Caco-2 (cell line): ENCODE data around the gene MYH7. TPM values are rescaled to one million over a fixed set of nuclear protein-coding genes. Genes with fewer than 3 reads are reported as not detected.
"Not testable (repeated sequence)": the region's sequence is repeated elsewhere in the genome, so short reads cannot be mapped to it uniquely, and the experiment has no call there.

Experiments
- BruUV-seq: library from RNA; stranded (reverse); fragments of 400-500 nt; replicated peaks from 2 replicates; lab custom pipeline; 2021; lab: Mats Ljungman, UMichigan
- CTCF ChIA-PET: fragments of 300-600 bp; sonication (Branson Sonifier 250); formaldehyde crosslinking; loops from one replicate; lab custom pipeline; 2022; ENCODE audit warnings: antibody characterized with exemption; lab: Charles Lee
- POLR2A ChIA-PET: fragments of 300-600 bp; sonication (Branson Sonifier 250); formaldehyde crosslinking; loops from one replicate; lab custom pipeline; 2022; ENCODE audit warnings: antibody characterized with exemption; lab: Charles Lee
- DNase-seq, 2 experiments: peaks; one replicate each; pipeline versions ENCODE4 v3.0.0 to v3.0.0-alpha.2; 2020 to 2022
- H3K27me3 ChIP-seq: replicated peaks from 2 replicates; pipeline ENCODE4 v1.6.0; 2011; ENCODE audit warnings: low read length; ENCODE audit not compliant: control insufficient read depth, insufficient read depth
- H3K36me3 ChIP-seq: 2 replicates; pipeline ENCODE4 v1.5.1; 2011; ENCODE audit warnings: low read length; ENCODE audit not compliant: control insufficient read depth, insufficient read depth
- H3K4me1 ChIP-seq: fragments of 250-450 bp; sonication (Bioruptor Pico); 2 replicates; pipeline ENCODE4 v1.5.1; 2020; ENCODE audit warnings: mild to moderate bottlenecking
- H3K4me3 ChIP-seq: 2 replicates; pipeline ENCODE4 v1.5.1; 2011; ENCODE audit warnings: low read depth, mild to moderate bottlenecking, control low read depth, low read length
- H3K9me3 ChIP-seq: fragments of 250-450 bp; sonication (Bioruptor Pico); 2 replicates; pipeline ENCODE4 v1.5.1; 2020; ENCODE audit warnings: mild to moderate bottlenecking, moderate library complexity
- H3K27ac Mint-ChIP-seq: one replicate; pipeline ENCODE4 v1.8.0; 2022; ENCODE audit warnings: mixed read lengths; ENCODE audit not compliant: unreplicated experiment
- H3K27me3 Mint-ChIP-seq: one replicate; pipeline ENCODE4 v1.8.0; 2022; ENCODE audit warnings: mixed read lengths; ENCODE audit not compliant: insufficient read depth, unreplicated experiment
- H3K36me3 Mint-ChIP-seq: one replicate; pipeline ENCODE4 v1.8.0; 2022; ENCODE audit warnings: mild to moderate bottlenecking, mixed read lengths; ENCODE audit not compliant: insufficient read depth, unreplicated experiment
- H3K4me1 Mint-ChIP-seq: one replicate; pipeline ENCODE4 v1.8.0; 2022; ENCODE audit warnings: low read depth, mixed read lengths; ENCODE audit not compliant: unreplicated experiment
- H3K4me3 Mint-ChIP-seq: one replicate; pipeline ENCODE4 v1.8.0; 2022; ENCODE audit warnings: mild to moderate bottlenecking, moderate library complexity, mixed read lengths; ENCODE audit not compliant: unreplicated experiment
- H3K9me3 Mint-ChIP-seq: one replicate; pipeline ENCODE4 v1.8.0; 2022; ENCODE audit warnings: mixed read lengths; ENCODE audit not compliant: unreplicated experiment
- intact Hi-C: fragments of 100-400 bp; cut with micrococcal nuclease; formaldehyde crosslinking; loops from one replicate; pipeline ENCODE4 v1.10.0; 2022; ENCODE audit not compliant: unreplicated experiment
- total RNA-seq: library from RNA; stranded (reverse); gene quantifications from 2 replicates; pipeline ENCODE4 v1.2.3, GENCODE V29; 2022
- TF ChIP-seq, protein P1 (sequence below), 2 experiments: fragments of 200-600 bp in 1 of 2; IDR thresholded peaks; 1 replicate in 1 of 2; 2 replicates in 1 of 2; pipeline versions ENCODE4 v1.5.1 to v1.8.0; 2011 to 2022; ENCODE audit warnings: antibody characterized with exemption in 1 of 2, control low read depth in 1 of 2, inconsistent platforms in 1 of 2, low read depth in 1 of 2, low read length in 1 of 2, mild to moderate bottlenecking in 1 of 2, moderate library complexity in 1 of 2; ENCODE audit not compliant: insufficient read depth in 1 of 2, severe bottlenecking in 1 of 2, unreplicated experiment in 1 of 2

The MYH7 gene
- total RNA-seq, 1 experiment from 2014 or later: not detected

DNA sequence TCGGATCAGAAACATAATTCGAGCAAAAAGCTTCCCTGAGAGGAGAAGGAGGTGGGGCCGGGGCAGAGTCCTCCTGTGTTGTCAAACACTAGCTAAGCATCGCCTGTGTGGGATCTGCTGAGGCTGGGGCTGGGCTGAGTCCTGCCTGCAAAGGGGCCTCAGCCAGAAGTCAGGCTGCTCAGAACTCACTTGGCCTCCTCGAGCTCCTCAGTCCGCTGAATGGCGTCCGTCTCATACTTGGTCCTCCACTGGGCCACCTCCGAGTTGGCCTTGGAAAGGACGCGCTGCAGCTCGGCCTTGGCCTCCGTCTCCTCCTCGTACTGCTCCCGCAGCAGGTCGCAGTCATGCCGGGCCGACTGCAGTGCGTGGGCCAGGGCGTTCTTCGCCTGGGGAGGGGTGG is 17.4 kb downstream of the MYH7 start:
- Histone ChIP-seq H3K27me3 (no peaks in the 10 kb centered on the region), H3K4me1 (no peaks in the 10 kb centered on the region), H3K36me3 (no peaks in the 10 kb centered on the region), H3K4me3 (no peak overlapping the region), H3K9me3 (no peaks in the 10 kb centered on the region)
- Mint-ChIP-seq H3K27me3 (peaks cover 4% of the 10 kb centered on the region), H3K4me3 (no peak overlapping the region), H3K27ac (no peak overlapping the region), H3K4me1 (no peaks in the 10 kb centered on the region), H3K36me3 (no peaks in the 10 kb centered on the region), H3K9me3 (no peaks in the 10 kb centered on the region)
- POLR2A ChIA-PET: no interaction called here
- intact Hi-C loops: no loop called here
- BruUV-seq: no TSS peak
- TF ChIP-seq, protein P1, sequence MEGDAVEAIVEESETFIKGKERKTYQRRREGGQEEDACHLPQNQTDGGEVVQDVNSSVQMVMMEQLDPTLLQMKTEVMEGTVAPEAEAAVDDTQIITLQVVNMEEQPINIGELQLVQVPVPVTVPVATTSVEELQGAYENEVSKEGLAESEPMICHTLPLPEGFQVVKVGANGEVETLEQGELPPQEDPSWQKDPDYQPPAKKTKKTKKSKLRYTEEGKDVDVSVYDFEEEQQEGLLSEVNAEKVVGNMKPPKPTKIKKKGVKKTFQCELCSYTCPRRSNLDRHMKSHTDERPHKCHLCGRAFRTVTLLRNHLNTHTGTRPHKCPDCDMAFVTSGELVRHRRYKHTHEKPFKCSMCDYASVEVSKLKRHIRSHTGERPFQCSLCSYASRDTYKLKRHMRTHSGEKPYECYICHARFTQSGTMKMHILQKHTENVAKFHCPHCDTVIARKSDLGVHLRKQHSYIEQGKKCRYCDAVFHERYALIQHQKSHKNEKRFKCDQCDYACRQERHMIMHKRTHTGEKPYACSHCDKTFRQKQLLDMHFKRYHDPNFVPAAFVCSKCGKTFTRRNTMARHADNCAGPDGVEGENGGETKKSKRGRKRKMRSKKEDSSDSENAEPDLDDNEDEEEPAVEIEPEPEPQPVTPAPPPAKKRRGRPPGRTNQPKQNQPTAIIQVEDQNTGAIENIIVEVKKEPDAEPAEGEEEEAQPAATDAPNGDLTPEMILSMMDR (IDR thresholded peaks at IDR 0.05; ENCODE audit: insufficient read depth in 1 of 2, low read depth in 1 of 2, low read length in 1 of 2, severe bottlenecking in 1 of 2, unreplicated experiment in 1 of 2): no peak
- DNase-seq: no peak
- CTCF ChIA-PET: no interaction called here

DNA sequence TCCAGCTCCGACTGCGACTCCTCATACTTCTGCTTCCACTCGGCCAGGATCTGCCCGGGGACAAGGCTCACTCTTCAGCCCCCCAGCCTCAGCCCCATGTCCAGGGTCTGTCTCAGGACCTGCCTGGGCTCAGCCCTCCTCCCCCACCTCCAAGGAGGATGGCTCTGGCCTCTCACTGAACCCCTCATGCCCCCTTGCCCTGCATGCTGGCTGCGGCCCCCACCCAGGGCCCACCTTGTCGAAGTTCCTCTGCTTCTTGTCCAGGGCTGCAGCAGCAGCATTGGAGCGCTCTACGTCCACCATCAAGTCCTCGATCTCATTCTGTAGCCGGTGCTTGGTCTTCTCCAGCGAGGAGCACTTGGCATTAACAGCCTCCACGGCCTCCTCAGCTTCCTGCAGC is 18.2 kb downstream of the MYH7 start:
- H3K4me3 Mint-ChIP-seq, DNase-seq, H3K4me3 ChIP-seq, POLR2A ChIA-PET, H3K9me3 ChIP-seq, CTCF ChIA-PET, intact Hi-C loops, H3K4me1 ChIP-seq, H3K4me1 Mint-ChIP-seq, H3K36me3 Mint-ChIP-seq, H3K27ac Mint-ChIP-seq, H3K36me3 ChIP-seq, BruUV-seq, H3K9me3 Mint-ChIP-seq, H3K27me3 Mint-ChIP-seq, H3K27me3 ChIP-seq: not testable (repeated sequence)

DNA sequence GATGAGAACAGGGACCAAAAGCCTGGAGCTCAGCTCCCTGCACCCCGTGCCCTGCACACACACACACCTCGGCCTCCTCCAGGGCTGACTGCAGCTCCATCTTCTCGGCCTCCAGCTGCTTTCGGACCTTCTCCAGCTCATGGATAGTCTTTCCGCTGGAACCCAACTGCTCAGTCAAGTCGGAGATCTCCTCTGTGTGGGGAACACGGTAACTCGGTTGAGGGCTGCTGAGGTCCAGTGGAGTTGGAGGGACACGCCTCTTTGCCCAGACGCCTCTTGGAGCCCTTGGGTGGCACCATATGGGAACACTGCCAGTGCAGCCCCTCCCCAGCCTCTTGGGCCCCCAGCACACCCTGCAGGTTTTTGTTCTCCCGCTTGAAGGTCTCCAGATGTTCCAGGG is 18.7 kb downstream of the MYH7 start:
- Mint-ChIP-seq H3K4me3 (no peak overlapping the region), H3K9me3 (no peaks in the 10 kb centered on the region), H3K36me3 (no peaks in the 10 kb centered on the region), H3K27ac (no peak overlapping the region), H3K4me1 (no peaks in the 10 kb centered on the region), H3K27me3 (peaks cover 4% of the 10 kb centered on the region)
- ChIA-PET POLR2A (no interaction called here), CTCF (no interaction called here)
- TF ChIP-seq, protein P1 (IDR thresholded peaks at IDR 0.05; ENCODE audit: insufficient read depth in 1 of 2, low read depth in 1 of 2, low read length in 1 of 2, severe bottlenecking in 1 of 2, unreplicated experiment in 1 of 2): no peak
- no peak for DNase-seq
- Histone ChIP-seq H3K36me3 (no peaks in the 10 kb centered on the region), H3K4me3 (no peak overlapping the region), H3K4me1 (no peaks in the 10 kb centered on the region), H3K27me3 (no peaks in the 10 kb centered on the region), H3K9me3 (no peaks in the 10 kb centered on the region)
- no TSS peak for BruUV-seq
- intact Hi-C loops: no loop called here
